PFSK-1 (cell line): Measurements from ENCODE around the gene ARHGEF7.

Experiments used
- FOXP2 ChIP-seq: optimal IDR thresholded peaks from 2 replicates; pipeline ENCODE3; 2011; ENCODE audit warnings: borderline replicate concordance, control low read depth, inconsistent platforms; ENCODE audit not compliant: insufficient read depth; ENCODE audit errors: extremely low read length, extremely low read depth
- POLR2AphosphoS5 ChIP-seq: IDR thresholded peaks from 2 replicates; pipeline ENCODE4 v1.6.1; 2012; ENCODE audit warnings: low read depth, mild to moderate bottlenecking, control low read depth, low read length, moderate library complexity
- SIN3A ChIP-seq: IDR thresholded peaks from 2 replicates; pipeline ENCODE4 v1.6.1; 2012; ENCODE audit warnings: mild to moderate bottlenecking, low read length, moderate library complexity, borderline replicate concordance; ENCODE audit not compliant: insufficient read depth
- TAF1 ChIP-seq: IDR thresholded peaks from 2 replicates; pipeline ENCODE4 v1.6.1; 2012; ENCODE audit warnings: low read length, control low read depth, borderline replicate concordance; ENCODE audit not compliant: insufficient read depth
- TF ChIP-seq, protein P1 (sequence below), 2 experiments: IDR thresholded peaks; 2 replicates each; pipeline versions ENCODE4 v1.6.1 to v1.8.0; 2011 to 2012; ENCODE audit warnings: low read depth in 2 of 2, low read length in 2 of 2, control low read depth in 1 of 2, inconsistent platforms in 1 of 2, mild to moderate bottlenecking in 1 of 2, moderate library complexity in 1 of 2; ENCODE audit not compliant: insufficient read depth in 1 of 2

ARHGEF7 gene

DNA sequence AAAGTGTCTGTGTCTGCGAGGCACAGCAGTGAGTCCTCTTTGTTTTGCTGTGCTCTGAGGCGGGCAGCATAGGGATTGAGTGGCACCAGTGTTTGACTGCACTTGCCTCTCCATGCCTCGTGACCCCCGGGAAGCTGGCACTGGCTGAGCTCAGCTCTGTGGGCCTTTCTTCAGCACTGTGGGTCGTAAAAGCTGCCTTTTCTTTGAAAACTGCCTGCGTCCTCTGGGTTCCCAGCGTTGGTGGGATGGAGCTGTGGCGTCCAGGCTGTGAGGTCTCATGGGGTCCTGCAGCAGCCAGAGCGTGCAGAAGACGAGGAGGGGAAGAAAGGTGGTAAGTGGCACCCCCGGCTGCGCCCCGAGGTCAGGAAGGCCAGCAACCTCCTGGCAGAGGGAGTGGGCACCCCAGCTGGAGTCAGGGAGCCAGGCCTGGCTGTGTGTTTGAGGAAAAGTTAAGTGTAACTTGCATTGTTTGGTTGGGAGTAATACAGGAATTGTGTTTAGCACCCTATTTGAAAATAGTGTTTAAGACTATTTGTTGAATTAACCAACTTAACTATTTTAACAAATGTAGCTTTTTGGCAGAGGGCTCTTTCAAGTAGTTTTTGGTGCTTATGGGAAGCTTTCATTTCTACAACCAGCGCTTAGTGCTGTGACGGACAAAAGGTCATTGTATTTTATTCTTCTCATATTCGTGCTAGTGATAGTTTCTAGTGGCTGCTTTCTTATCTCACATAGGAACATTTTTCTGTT is 126.1 kb downstream of the ARHGEF7 start:
- TF ChIP-seq TAF1 (no peak), SIN3A (no peak)

DNA sequence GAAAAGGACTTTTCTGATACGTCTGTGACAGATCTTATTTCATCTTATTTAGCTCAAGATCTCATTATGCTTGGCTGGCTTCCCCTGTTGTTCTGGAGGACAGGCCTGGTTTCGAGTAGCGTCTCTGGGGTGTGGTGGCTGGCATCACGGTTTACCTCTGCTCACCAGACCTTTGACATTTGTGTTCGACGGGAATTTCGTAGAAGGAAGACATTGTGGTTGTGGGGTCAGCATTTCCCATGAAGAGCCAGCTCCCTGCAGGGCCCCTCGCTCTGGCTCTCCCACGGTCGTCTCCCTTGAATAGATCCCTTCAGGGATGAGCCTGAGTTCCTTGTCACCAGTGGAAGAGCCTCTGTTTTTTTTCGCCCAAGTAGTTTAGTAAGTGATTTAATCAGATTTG is 126.8 kb downstream of the ARHGEF7 start:
- TF ChIP-seq POLR2AphosphoS5 (no peak), TAF1 (no peak), FOXP2 (no peak), SIN3A (no peak)
- TF ChIP-seq, protein P1, sequence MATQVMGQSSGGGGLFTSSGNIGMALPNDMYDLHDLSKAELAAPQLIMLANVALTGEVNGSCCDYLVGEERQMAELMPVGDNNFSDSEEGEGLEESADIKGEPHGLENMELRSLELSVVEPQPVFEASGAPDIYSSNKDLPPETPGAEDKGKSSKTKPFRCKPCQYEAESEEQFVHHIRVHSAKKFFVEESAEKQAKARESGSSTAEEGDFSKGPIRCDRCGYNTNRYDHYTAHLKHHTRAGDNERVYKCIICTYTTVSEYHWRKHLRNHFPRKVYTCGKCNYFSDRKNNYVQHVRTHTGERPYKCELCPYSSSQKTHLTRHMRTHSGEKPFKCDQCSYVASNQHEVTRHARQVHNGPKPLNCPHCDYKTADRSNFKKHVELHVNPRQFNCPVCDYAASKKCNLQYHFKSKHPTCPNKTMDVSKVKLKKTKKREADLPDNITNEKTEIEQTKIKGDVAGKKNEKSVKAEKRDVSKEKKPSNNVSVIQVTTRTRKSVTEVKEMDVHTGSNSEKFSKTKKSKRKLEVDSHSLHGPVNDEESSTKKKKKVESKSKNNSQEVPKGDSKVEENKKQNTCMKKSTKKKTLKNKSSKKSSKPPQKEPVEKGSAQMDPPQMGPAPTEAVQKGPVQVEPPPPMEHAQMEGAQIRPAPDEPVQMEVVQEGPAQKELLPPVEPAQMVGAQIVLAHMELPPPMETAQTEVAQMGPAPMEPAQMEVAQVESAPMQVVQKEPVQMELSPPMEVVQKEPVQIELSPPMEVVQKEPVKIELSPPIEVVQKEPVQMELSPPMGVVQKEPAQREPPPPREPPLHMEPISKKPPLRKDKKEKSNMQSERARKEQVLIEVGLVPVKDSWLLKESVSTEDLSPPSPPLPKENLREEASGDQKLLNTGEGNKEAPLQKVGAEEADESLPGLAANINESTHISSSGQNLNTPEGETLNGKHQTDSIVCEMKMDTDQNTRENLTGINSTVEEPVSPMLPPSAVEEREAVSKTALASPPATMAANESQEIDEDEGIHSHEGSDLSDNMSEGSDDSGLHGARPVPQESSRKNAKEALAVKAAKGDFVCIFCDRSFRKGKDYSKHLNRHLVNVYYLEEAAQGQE (IDR thresholded peaks at IDR 0.05; ENCODE audit: insufficient read depth in 1 of 2, low read depth in 2 of 2, low read length in 2 of 2), result no peak

DNA sequence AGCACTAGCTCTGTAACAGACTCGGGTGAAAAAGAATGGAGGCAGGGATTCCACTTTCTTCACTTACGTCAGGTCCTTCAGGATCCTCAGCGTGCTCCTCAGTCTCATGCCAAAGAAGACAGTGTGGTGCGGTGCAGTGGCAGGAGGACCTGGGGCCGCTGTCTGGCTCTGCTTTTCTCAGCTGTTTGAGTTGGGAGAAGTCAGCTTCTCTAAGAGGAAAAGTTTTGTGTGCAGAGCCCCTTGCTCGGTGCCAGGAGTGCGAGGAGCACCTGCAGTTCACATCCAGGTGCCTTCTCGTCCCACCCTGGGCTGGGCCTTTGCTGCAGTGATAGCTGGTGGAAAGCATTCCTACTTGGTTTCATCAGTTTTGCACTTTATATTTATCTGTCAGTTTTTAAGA is 127.5 kb downstream of the ARHGEF7 start:
- TF ChIP-seq FOXP2 (no peak), SIN3A (no peak), TAF1 (no peak), POLR2AphosphoS5 (no peak)
- TF ChIP-seq, protein P1 (IDR thresholded peaks at IDR 0.05; ENCODE audit: insufficient read depth in 1 of 2, low read depth in 2 of 2, low read length in 2 of 2), result no peak

DNA sequence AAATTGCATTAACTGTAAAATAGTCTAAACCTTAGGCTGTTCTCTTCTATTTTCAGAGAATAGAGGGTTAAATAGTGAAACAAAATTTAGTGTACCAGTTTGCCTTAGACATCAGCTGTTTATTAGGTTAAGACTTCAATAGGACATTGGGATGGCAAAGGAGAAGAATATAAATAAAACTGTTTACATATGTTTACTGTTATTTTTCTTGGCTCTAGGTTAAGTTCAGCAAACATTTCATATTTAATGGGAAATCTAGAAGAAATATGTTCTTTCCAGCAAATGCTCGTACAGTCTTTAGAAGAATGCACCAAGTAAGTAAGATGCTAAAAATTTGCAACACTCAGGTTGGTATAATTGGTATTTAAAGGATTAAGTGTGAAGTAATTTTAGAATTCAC is 128.9 kb downstream of the ARHGEF7 start:
- no peak for TF ChIP-seq TAF1
- no peak for TF ChIP-seq POLR2AphosphoS5
- no peak for TF ChIP-seq FOXP2
- no peak for TF ChIP-seq SIN3A
- TF ChIP-seq, protein P1 (IDR thresholded peaks at IDR 0.05; ENCODE audit: insufficient read depth in 1 of 2, low read depth in 2 of 2, low read length in 2 of 2), result no peak

DNA sequence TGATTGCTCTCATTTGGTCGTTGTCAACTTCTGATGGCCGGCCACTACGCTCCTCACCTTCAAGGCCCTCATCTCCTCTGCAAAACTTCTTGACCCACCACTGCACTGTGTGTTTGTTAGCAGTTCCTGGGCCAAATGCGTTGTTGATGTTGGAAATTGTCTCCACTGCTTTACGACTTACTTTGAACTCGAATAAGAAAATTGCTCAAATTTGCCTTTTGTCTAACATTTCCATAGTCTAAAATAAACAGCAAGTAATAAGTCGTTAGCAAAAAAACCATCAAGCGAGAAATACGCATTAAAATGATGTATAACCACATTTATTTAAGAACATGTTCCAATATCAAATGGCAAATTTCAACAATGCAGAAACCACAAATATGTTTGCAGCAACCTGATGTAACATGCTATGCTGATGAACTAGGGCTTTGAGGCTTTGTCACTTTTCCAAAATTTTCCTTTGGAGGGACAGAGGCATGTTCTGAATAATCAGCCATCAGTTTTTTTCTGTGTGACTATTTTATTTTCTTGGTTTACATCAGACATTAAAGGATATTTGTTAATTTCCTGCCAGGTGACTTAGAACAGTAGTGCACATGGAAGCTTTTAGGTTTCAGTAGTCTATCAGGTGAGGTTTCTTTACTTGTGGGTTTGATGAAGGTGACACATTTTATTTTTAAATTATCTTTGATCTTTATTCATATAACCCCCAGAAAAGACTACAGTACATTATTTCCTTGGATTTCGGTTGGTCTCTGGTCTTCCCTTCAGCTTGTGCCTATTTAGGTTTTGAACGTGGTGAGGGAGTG is 130.7 kb downstream of the ARHGEF7 start:
- TF ChIP-seq TAF1, result no peak
- TF ChIP-seq SIN3A, result no peak
- no peak for TF ChIP-seq FOXP2
- TF ChIP-seq POLR2AphosphoS5, result no peak
- TF ChIP-seq, protein P1 (IDR thresholded peaks at IDR 0.05; ENCODE audit: insufficient read depth in 1 of 2, low read depth in 2 of 2, low read length in 2 of 2), result no peak
